KOPT-K1 (cell line): ENCODE measurements around the gene FSIP1.

Experiments used
- H3K27ac ChIP-seq: fragments of 200-600 bp; sonication (generic); 2 replicates; pipeline ENCODE4 v1.5.1; 2016; ENCODE audit warnings: antibody characterized with exemption, mild to moderate bottlenecking, low read depth, low read length; ENCODE audit not compliant: poor library complexity, severe bottlenecking
- H3K36me3 ChIP-seq: fragments of 200-600 bp; sonication (generic); 2 replicates; pipeline ENCODE4 v1.5.1; 2017; ENCODE audit warnings: antibody characterized with exemption, mild to moderate bottlenecking, low read length, moderate library complexity; ENCODE audit not compliant: insufficient read depth
- H3K9me3 ChIP-seq: fragments of 200-600 bp; sonication (generic); 2 replicates; pipeline ENCODE4 v1.5.1; 2017; ENCODE audit warnings: antibody characterized with exemption, low read length, mild to moderate bottlenecking; ENCODE audit not compliant: insufficient read depth, poor library complexity, severe bottlenecking

The FSIP1 gene

GRCh38 chr15:39584662-39585388 is 197.8 kb downstream of the FSIP1 start:
- Histone ChIP-seq H3K9me3 (peaks cover 1% of the 10 kb centered on the region), H3K27ac (no peak overlapping the region), H3K36me3 (no peaks in the 10 kb centered on the region)

- H3K9me3 ChIP-seq, result peaks cover 4% of the 10 kb centered on the region
- no peaks in the 10 kb centered on the region for H3K36me3 ChIP-seq
- H3K27ac ChIP-seq, result no peak overlapping the region
Measured at GRCh38 chr15:39584266-39584659, 198.4 kb downstream of the FSIP1 start.

- Histone ChIP-seq H3K9me3 (peaks cover 4% of the 10 kb centered on the region), H3K36me3 (no peaks in the 10 kb centered on the region), H3K27ac (no peak overlapping the region)
Measured at GRCh38 chr15:39583596-39584265, 198.9 kb downstream of the FSIP1 start.

- Histone ChIP-seq H3K9me3 (peaks cover 4% of the 10 kb centered on the region), H3K27ac (no peak overlapping the region), H3K36me3 (no peaks in the 10 kb centered on the region)
Measured at GRCh38 chr15:39582977-39583595, 199.6 kb downstream of the FSIP1 start.

GRCh38 chr15:39582286-39582976 is 200.2 kb downstream of the FSIP1 start:
- no peaks in the 10 kb centered on the region for H3K36me3 ChIP-seq
- no peak overlapping the region for H3K27ac ChIP-seq
- peaks cover 4% of the 10 kb centered on the region for H3K9me3 ChIP-seq

GRCh38 chr15:39581793-39582285 is 200.8 kb downstream of the FSIP1 start:
- Histone ChIP-seq H3K9me3 (peaks cover 4% of the 10 kb centered on the region), H3K36me3 (no peaks in the 10 kb centered on the region), H3K27ac (no peak overlapping the region)

- Histone ChIP-seq H3K9me3 (peaks cover 4% of the 10 kb centered on the region), H3K36me3 (no peaks in the 10 kb centered on the region), H3K27ac (no peak overlapping the region)
Measured at GRCh38 chr15:39581242-39581792, 201.3 kb downstream of the FSIP1 start.

GRCh38 chr15:39580485-39581241 is 202.0 kb downstream of the FSIP1 start, which contains the start of gene THBS1:
Gene THBS1 (plus strand): TSS chr15:39581079. CDS start chr15:39581858, 779 bp downstream.
- Histone ChIP-seq H3K36me3 (no peaks in the 10 kb centered on the region), H3K27ac (no peak within 1 kb of the TSS), H3K9me3 (peaks cover 4% of the 10 kb centered on the region)

GRCh38 chr15:39580117-39580484 is 202.5 kb downstream of the FSIP1 start:
- no peak overlapping the region for H3K27ac ChIP-seq
- H3K9me3 ChIP-seq, result peaks cover 4% of the 10 kb centered on the region
- H3K36me3 ChIP-seq, result no peaks in the 10 kb centered on the region

- Histone ChIP-seq H3K27ac (no peak overlapping the region), H3K36me3 (no peaks in the 10 kb centered on the region), H3K9me3 (peaks cover 4% of the 10 kb centered on the region)
Measured at GRCh38 chr15:39579487-39580116, 203.0 kb downstream of the FSIP1 start.

- Histone ChIP-seq H3K27ac (no peak overlapping the region), H3K36me3 (no peaks in the 10 kb centered on the region)
Measured at GRCh38 chr15:39578851-39579486, 203.7 kb downstream of the FSIP1 start.

GRCh38 chr15:39575180-39575579 is 207.5 kb downstream of the FSIP1 start:
- no peaks in the 10 kb centered on the region for H3K36me3 ChIP-seq
- H3K27ac ChIP-seq, result no peak overlapping the region

More at GRCh38 chr15:39578851-39579486, 203.7 kb downstream of the FSIP1 start:
- peaks cover 4% of the 10 kb centered on the region for H3K9me3 ChIP-seq

GRCh38 chr15:39574427-39574826 is 208.2 kb downstream of the FSIP1 start:
- H3K36me3 ChIP-seq, result no peaks in the 10 kb centered on the region
- H3K9me3 ChIP-seq, result no peaks in the 10 kb centered on the region
- no peak overlapping the region for H3K27ac ChIP-seq

More at GRCh38 chr15:39575180-39575579, 207.5 kb downstream of the FSIP1 start:
- peaks cover 4% of the 10 kb centered on the region for H3K9me3 ChIP-seq
